ENCODE measurements around the gene CDKAL1.
"Not testable (repeated sequence)": the region's sequence is repeated elsewhere in the genome, so short reads cannot be mapped to it uniquely, and the experiment has no call there.

CDKAL1 gene

GRCh38 chr6:21180155-21180554 lies 645.9 kb downstream of the CDKAL1 start:
- no peak for DNase-seq (ENCODE audit: low spot score)

DNA sequence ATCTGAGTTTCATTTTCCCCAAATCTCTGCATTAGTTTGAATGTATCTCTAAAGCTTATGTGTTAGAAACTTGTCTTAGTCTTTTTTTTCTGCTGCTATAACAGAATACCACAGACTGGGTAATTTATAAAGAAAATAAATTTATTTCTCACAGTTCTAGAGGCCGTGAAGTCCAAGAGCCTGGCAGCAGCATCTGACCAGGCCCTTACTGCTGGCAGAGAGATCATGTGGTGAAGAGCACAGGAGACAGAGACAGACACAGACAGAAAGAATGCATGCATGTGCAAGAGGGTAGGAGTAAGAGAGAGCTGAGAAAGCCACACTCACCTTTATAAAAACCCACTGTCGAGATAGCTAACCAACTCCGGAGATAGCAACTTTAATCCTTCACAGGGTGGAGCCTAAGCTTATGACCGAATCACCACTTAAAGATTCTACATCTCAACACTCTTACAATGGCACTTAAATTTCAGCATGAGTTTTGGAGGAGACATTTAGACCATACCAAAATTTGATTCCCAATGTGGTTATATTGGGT lies 646.6 kb downstream of the CDKAL1 start:
- DNase-seq (ENCODE audit: low spot score), result no peak

DNA sequence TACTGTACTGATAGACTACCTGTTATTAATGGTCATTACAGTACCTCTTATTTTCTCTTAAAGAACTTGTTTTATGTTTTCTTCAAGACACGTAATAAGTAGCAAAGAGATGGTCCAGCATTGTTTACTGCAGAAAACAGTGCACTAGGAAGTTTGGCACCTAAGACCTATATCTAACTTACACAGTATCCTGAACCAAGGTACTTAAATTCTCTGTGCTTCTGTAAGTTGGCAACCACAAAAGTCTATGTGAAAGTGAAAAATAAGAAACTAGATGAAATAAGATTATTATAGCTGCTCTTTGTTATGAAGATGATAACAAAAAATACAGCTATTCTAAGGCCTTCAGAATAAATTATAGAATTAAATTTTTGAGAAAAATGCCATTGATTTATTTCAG lies 647.6 kb downstream of the CDKAL1 start:
- DNase-seq (ENCODE audit: low spot score), result no peak

DNA sequence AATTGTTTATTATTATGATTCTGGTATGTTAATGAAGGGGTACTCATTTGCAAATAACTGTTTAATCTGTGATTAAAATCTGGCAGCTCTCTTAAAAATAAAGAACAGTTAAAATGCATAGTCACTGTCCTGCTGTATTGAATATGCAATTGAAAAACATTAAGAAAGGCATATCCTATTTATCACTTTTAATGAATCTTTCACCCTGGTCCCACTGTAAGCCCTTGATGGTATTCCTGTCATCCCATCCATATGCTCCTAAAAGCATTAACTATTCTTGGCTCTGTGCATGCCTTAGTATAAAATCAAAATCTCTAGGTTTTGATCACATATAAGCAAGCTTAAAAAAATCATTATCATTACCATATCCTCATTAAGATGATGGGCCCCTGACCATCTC lies 648.3 kb downstream of the CDKAL1 start:
- DNase-seq (ENCODE audit: low spot score), result no peak

DNA sequence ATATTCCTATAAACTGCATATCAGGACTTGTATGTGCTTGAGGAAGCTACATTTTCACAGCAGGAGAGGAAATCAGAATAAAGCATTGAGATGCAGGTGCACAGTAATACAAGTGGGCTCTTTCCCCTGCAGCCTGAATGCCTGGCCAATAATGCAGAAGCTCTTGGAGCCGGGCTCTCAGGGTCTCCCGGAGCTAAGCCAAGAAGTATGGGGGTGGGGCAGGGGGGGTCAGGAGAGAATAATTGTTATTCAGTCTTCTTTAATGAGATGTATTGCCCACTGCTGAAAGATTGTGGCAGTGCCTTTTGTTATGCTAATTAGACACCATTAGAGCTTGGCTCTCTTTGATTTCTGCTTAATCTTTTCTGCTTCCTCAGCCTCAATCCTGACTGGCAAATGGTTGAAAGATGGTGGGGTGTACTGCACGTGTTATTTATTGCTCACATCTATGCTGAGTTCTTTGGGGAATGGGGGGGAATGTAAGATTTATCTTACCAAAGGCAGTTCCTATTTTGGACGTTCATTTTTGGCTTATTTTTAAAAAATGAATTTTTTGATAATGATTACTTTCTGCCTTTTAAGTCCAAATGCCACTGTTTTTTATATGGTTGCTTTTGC lies 651.7 kb downstream of the CDKAL1 start:
- no peak for DNase-seq (ENCODE audit: low spot score)

GRCh38 chr6:21186479-21187055 lies 652.3 kb downstream of the CDKAL1 start:
- no peak for DNase-seq (ENCODE audit: low spot score)

GRCh38 chr6:21187485-21187884 lies 653.2 kb downstream of the CDKAL1 start:
- no peak for DNase-seq (ENCODE audit: low spot score)

DNA sequence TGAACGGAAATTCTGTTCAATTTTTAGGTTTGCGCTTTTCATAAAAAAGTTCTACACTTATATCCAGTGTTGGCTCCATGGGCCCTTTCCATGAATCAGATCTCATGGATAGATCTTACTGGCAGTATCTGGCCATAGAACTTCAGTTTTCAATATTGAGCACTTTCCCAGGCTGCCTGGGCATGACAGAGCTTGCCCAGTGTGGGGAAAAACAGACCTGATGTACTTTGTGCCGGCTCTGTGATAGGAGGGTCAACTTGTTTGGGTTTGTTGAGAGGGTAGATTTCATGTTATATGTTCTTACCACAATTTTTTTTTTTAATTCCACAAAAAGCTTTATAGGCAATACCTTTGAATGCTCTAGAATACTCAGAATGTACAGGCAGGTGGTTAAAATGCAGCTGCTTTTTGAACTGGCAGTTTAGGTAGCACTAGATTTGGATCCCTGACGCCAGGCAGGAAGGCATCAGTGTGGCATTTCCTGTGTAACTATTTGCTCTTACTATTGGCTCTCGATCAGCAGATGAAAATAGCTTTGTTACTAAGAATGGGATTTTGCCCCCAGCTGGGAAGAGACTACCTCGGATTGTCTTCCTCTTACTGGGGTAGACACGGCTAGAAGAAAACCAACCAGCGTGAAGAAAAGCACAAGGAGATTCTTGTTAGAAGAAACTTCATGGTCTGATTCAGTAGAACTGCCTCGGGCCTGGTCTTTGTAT lies 654.4 kb downstream of the CDKAL1 start:
- DNase-seq (ENCODE audit: low spot score), result no peak

DNA sequence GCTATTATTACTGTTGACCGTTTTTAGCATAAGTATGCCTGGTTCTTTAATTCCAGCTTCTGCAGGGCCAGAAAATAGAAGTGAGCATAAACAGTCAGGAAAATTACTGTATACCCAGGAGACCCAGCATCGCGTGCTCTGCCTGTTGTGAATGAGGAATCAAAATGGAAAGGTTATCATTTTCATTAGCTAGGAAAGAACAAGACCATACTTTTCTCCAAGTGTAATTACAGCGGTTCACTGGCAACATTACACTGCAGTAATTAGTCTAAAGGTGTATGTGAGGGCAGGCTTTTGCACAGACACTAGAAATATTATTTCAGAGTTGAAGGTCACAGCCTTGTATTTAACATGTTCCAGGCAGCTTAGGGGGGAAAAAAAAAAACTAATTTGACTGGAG lies 655.5 kb downstream of the CDKAL1 start:
- no peak for DNase-seq (ENCODE audit: low spot score)

DNA sequence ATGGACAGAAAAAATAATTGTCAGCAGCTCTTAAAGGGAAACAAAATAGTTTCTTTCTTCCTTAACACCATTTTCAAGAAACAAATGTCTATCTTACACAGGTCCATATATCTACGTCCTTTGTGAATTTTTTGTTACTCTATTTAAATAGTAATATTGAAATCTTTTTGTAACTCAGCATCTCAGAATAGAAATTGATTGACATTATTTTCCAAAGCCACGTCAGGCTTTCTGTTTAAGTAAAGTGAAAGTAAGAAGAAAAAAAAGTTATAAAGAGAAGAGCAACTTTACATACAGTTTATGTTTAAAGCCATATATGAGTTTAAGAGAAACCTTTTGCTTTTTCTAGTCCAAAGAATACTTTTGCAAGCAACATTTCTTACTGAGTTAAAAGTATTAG lies 656.4 kb downstream of the CDKAL1 start:
- DNase-seq (ENCODE audit: low spot score), result no peak

- DNase-seq (ENCODE audit: low spot score), result no peak
Observed at GRCh38 chr6:21193790-21194475, 659.7 kb downstream of the CDKAL1 start.

DNA sequence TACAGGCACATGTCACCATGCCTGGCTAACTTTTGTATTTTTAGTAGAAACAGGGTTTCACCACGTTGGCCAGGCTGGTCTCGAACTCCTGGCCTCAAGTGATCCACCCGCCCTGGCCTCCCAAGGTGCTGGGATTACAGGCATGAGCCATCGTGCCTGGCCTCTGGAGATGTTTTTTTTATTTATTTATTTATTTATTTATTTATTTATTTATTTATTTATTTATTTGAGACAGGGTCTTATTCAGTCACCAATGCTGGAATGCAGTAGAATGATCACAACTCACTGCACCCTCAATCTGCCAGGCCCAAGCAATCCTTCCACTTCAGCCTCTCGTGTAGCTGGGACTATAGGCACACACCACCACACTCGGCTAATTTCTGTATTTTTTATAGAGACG lies 661.0 kb downstream of the CDKAL1 start:
- DNase-seq (ENCODE audit: low spot score), result not testable (repeated sequence)

DNA sequence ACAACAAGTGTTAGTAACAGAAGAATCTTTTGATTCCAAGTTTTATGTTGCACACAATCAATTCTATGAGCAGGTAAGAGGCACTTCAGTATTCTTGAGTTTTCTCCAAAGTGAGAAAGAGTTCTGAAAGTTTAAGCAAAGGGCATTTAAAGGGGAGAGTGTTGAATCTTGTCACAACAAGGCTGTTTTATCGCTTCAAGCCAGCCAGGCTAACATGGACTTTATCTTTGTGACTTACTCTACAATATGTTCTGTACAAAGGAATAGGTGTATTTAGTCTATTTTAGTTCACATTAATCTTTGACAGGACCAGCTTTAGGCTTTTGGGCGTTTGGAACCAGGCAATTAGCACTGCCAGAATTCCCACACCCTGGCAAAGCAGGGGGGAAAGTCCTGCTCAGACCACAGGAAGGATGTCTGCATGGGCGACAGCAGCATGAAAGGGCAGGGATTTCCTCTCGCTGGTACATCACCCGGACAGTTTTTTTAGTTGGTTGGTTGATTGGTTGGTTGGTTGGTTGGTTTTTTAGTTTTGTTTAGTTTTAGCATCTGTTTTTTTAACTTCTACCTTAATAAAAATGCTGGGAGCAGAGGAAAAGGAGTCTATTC lies 663.9 kb downstream of the CDKAL1 start:
- DNase-seq (ENCODE audit: low spot score), result no peak

DNA sequence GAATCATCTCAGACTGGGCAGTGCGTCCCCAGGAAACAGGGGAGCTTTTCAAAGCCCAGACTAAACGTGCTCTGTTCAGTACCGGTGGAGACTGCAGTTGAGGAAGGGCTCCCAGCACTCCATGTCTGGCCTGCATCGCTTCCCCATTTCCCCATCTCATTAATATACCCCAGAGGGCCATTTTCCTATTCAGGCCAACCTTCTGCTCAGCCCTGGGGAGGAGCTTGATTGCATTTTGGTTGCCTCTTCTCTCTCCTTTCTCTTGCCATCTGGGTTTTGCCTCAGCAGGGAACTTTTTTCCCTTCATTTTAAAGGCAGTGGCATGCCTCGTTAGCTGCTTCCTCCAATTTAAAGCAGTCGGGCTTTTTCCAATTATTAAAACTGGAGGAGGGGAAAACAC lies 665.0 kb downstream of the CDKAL1 start:
- no peak for DNase-seq (ENCODE audit: low spot score)

DNA sequence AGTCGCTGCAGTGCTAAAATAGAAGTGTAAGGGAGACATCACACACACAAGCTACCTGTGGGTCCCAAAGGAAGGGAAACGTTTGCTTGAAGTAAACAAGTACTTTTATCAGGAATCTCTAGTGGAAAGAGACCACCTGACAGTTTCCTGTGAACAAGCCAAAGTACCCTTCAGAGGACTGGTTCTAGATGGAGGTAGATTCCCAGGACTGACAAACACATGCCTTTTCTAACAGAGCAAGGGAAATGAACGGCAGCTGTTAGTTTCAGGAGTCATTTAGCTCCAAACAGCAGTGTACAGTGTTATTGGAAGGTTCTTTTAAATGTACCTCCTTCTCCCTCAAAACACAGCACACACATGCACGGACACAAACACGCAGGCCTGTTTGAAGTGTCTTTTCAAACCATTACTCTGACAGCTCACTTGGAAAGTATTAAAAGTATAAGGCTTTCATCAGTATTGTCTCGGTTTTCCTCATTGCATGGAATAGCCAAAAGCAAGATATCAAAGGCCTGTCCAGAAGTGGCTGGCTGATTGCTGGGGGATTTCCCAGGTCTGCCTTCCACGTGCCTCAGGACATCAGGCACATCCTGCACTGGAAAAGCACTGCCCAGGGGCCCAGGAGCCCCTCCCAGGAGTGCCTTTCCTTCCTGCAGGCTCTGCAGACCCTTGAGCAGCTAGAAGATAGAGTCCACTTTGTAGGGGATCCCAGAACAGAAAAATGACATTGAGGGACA lies 666.0 kb downstream of the CDKAL1 start:
- DNase-seq (ENCODE audit: low spot score), result no peak

- DNase-seq (ENCODE audit: low spot score), result no peak
Observed at GRCh38 chr6:21201187-21201586, 666.9 kb downstream of the CDKAL1 start.

DNA sequence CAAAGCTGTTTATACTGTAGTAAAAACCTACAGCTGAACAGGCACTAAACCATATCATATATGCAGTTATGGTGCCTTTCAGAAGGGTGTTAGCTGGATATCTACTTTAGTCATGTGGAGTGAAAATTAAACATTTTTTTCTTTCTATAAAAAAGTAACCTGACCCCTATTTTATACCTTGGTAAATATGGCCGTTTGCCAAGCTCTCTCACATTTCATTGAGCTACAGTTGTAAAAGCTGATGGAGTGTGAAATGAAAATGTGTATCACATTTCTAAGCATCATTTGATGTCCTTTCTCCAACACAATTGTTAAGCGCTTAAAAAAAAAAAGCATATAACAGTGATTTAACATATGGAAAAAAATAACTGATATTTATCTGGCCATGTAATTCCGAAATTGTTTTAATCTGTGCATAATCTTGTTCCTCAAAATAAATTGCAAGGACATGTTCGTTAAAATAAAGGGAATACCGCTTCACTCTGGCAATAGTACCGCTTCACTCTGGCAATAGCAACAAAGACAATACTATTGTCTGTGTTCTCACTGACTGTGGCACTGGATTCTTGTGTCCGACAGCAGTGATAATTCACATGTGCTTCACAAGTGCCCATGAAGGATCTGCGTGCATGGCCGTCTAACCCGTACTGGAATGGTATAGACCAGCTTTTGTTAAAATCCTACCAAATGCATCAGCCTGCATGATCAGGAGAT lies 667.5 kb downstream of the CDKAL1 start:
- DNase-seq (ENCODE audit: low spot score), result no peak

DNA sequence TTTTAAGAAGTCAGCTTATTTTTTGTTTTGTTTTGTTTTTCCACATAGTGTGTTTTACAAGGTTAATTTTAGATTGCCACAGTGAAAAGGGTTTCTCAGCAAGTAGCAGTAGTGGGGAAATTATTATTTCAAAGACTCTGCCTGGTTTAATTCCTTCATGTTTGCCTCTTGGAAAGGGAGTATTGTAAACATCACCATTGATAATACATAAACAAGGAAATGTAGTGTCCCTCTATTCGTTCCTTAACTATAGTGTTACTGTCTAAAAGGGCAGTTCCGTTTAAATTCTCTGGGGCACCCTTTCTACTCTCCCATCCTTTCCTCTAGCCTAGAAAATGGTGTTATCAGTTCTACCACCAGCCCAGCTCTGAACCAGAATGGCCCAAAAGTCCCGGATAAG lies 668.3 kb downstream of the CDKAL1 start:
- no peak for DNase-seq (ENCODE audit: low spot score)

DNA sequence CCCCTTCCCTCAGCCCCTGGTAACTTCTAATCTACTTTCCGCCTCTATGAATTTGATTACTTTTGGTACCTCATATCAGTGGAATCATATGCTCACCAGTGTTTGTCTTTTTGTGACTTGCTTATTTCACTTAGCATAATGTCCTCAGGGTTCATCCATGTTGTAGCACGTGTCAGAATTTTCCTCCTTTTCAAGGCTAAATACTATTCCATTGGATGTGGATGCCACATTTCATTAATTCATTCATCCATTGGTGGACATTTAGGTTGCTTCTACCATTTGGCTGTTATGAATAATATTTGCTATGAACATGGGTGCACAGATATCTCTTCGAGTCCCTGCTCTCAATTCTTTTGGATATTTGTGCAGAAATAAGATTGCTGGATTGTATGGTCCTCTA lies 670.7 kb downstream of the CDKAL1 start:
- DNase-seq (ENCODE audit: low spot score), result no peak

DNA sequence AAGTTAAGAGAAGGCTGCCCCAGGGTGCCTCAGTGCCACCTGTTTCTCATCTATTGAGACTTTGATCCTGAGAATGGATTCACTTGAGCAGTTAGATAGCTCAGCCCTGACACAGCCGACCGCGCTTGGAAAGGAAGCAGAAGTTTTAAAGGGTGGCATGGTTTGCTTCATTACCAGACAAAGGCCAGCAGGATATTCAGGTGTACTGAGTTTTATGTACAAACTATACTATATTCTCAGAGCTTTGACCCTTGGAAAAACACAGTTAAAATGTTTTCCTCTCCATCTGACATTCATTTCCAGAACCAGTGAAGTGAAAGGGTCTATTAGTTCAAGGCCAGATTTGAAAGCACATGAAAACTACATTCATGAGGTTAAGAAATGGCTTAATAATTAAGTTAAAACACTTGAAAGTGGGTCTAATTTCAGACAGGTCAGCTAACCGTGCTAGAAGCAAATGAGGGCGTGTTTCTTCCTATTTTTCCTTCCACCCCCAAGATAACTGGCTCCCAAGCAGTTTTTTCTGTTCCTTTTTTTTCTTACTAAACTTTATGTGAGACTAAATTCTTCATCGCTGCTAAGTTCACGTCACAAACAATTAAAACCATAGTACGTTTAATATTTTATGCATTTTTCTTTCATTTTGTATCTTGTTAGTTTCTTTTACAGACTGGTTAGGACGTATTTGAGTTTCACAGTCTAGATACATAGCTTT lies 674.0 kb downstream of the CDKAL1 start:
- DNase-seq (ENCODE audit: low spot score), result no peak

All from AG20443 (cell line).